Heart left ventricle (tissue), 16 donors: Measurements from ENCODE around the gene LNP1. TPM values are rescaled to one million over a fixed set of nuclear protein-coding genes. Genes with fewer than 3 reads are reported as not detected.

ENCODE experiments used
- ATAC-seq, 4 donors: fragments of 200-7000 bp; cut with Tn5 transposase; one replicate each; pipeline ENCODE4 v1.9.1; 2020 to 2022; ENCODE audit warnings: moderate library complexity in 4 of 4, mild to moderate bottlenecking in 3 of 4, moderate number of reproducible peaks in 1 of 4
- DNase-seq, 5 donors: peaks; one replicate each; pipeline ENCODE4 v3.0.0-alpha.2; 2020
- H3K27ac ChIP-seq, 12 donors: fragments of 200-600 bp; sonication (generic) in 4 of 12; one replicate each; pipeline versions ENCODE4 v1.5.0 to v1.8.0; 2016 to 2022; ENCODE audit warnings: mild to moderate bottlenecking in 2 of 12
- H3K27me3 ChIP-seq, 9 donors: fragments of 200-600 bp; sonication (generic) in 2 of 9; one replicate each; pipeline versions ENCODE4 v1.5.1 to v1.8.0; 2016 to 2022; ENCODE audit warnings: mild to moderate bottlenecking in 3 of 9
- H3K36me3 ChIP-seq, 9 donors: fragments of 200-600 bp; sonication (generic) in 2 of 9; one replicate each; pipeline versions ENCODE4 v1.5.0 to v1.8.0; 2018 to 2022; ENCODE audit warnings: mild to moderate bottlenecking in 2 of 9
- H3K4me1 ChIP-seq, 12 donors: fragments of 200-600 bp; sonication (generic) in 4 of 12; one replicate each; pipeline versions ENCODE4 v1.5.0 to v1.8.0; 2016 to 2022; ENCODE audit warnings: mild to moderate bottlenecking in 3 of 12
- H3K4me3 ChIP-seq, 12 donors: fragments of 200-600 bp; sonication (generic) in 4 of 12; one replicate each; pipeline versions ENCODE4 v1.5.0 to v1.8.0; 2017 to 2022; ENCODE audit warnings: mild to moderate bottlenecking in 9 of 12, moderate library complexity in 4 of 12
- H3K9me3 ChIP-seq, 12 donors: fragments of 200-600 bp; sonication (generic) in 4 of 12; one replicate each; pipeline versions ENCODE4 v1.5.0 to v1.8.0; 2016 to 2022; ENCODE audit warnings: mild to moderate bottlenecking in 1 of 12
- CTCF ChIP-seq, 12 donors: fragments of 200-600 bp; sonication (generic) in 4 of 12; IDR thresholded peaks; one replicate each; pipeline versions ENCODE4 v1.5.0 to v1.8.0; 2018 to 2022; ENCODE audit warnings: antibody characterized with exemption in 12 of 12, mild to moderate bottlenecking in 5 of 12
- POLR2A ChIP-seq, 2 donors: fragments of 450-650 bp; IDR thresholded peaks; one replicate each; pipeline ENCODE4 v1.6.1; 2017; ENCODE audit warnings: antibody characterized with exemption in 2 of 2, mild to moderate bottlenecking in 2 of 2, moderate library complexity in 2 of 2
- WGBS, 4 donors: extraction: QIAGEN DNeasy Blood & Tissue Kit in 2 of 4; methylation state at CpG; one replicate each; pipeline versions ENCODE4 v1.1.5 to v1.1.7; 2013 to 2018; 5-methylcytosine and 5-hydroxymethylcytosine counted together
- intact Hi-C, 10 donors: fragments of 100-400 bp; cut with DNase I; formaldehyde crosslinking; loops; one replicate each; pipeline versions ENCODE4 v1.11.1 to v1.14.2; 2022
- polyA plus RNA-seq, 2 donors: library from polyadenylated mRNA; stranded (reverse); fragments of 200-250 nt; gene quantifications; one replicate each; pipeline ENCODE4 v1.2.3, GENCODE V29; 2013
- total RNA-seq, 9 donors: library from RNA; depleted of rRNA in 2 of 9; stranded (reverse); fragments of >200 nt in 2 of 9; fragmentation: NEBNext Ultra II Directional in 3 of 9; extraction: Animal tissue kit (Norgen Biotek cat#: 25700) in 3 of 9; gene quantifications; one replicate each; pipeline versions ENCODE4 v1.1.0 to v1.2.4, GENCODE V29; 2016 to 2023
- donor health status: ischemic (EF 13 %, LVEDD 7.1; RV severe dilation, severe dysfunction).
- donor health status: healthy with polysubstance abuse.
- donor health status: DM: no; HTN: yes; CAD: no.
- donor health status: DM: no; HTN: no; CAD: no.
- donor health status: ischemic (EF 25% LVEDD 6.9; RV normal size, moderate dysfunction).
- donor health status: ischemic (EF 25% LVEDD 5.7; RV mildly dilated, moderate dysfunction).
- donor health status: healthy.
- donor health status: DM: yes; HTN: yes; CAD: no.
- donor health status: ischemic (EF 35%, LVEDD 5.7; RV mildly dilated, moderate dysfunction).
- donor health status: nonischemic (EF 11% LVEDD 7.7; RV severe dilation, severe dysfunction).
- donor health status: DM: yes; HTN: yes; CAD: no.
- donor health status: PGD.
- donor health status: ischemic (EF 29% LVEDD 5.4; RV normal size, mild dysfunction).
- donor health status: nonischemic (EF 23%, LVEDD 6.1; RV moderate dilation, normal function).

The LNP1 gene
- total and polyA plus RNA-seq, 11 donors, result 1.4 to 5.9 (median 3.5) TPM

- WGBS, 4 donors, result 55 to 70% (median 63%) methylated on average over 1 of the region's 1 CpG
- Histone ChIP-seq H3K4me3 (no peak overlapping the region), H3K36me3 (peaks cover 2 to 92% (median 78%) of the 10 kb centered on the region in 9 donors), H3K9me3 (peaks cover 0 to 12% (median 2%) of the 10 kb centered on the region in 12 donors), H3K4me1 (no peaks in the 10 kb centered on the region), H3K27ac (no peak overlapping the region), H3K27me3 (no peaks in the 10 kb centered on the region)
- DNase-seq (no peak), ATAC-seq (no peak)
- intact Hi-C loops, result no loop called here
- no peak for TF ChIP-seq CTCF (IDR thresholded peaks at IDR 0.05)
- TF ChIP-seq POLR2A (IDR thresholded peaks at IDR 0.05), result no peak
These were observed 39.4 kb upstream of the LNP1 start for GRCh38 chr3:100361897-100362296.

GRCh38 chr3:100364421-100364820 is 36.9 kb upstream of the LNP1 start:
- H3K4me1 ChIP-seq, result no peaks in the 10 kb centered on the region
- TF ChIP-seq CTCF (IDR thresholded peaks at IDR 0.05), result no peak
- no peak for TF ChIP-seq POLR2A (IDR thresholded peaks at IDR 0.05)
- H3K27me3 ChIP-seq, result no peaks in the 10 kb centered on the region
- H3K4me3 ChIP-seq, result no peak overlapping the region
- intact Hi-C loops, result no loop called here
- WGBS, 4 donors, result 93 to 97% (median 95%) methylated on average over 3 of the region's 3 CpGs
- H3K9me3 ChIP-seq, result peaks cover 0 to 12% (median 2%) of the 10 kb centered on the region in 12 donors
- DNase-seq (no peak), ATAC-seq (no peak)
- H3K27ac ChIP-seq, result no peak overlapping the region
- H3K36me3 ChIP-seq, result peaks cover 2 to 96% (median 84%) of the 10 kb centered on the region in 9 donors

- WGBS, 4 donors, result 69 to 79% (median 73%) methylated on average over 2 of the region's 2 CpGs
- intact Hi-C loops, result no loop called here
These were observed 34.9 kb upstream of the LNP1 start for GRCh38 chr3:100366424-100366823.

GRCh38 chr3:100368441-100368840 is 32.9 kb upstream of the LNP1 start:
- ATAC-seq, result no peak

More at GRCh38 chr3:100366424-100366823, 34.9 kb upstream of the LNP1 start:
- Histone ChIP-seq H3K9me3 (peaks cover 0 to 12% (median 2%) of the 10 kb centered on the region in 12 donors), H3K27me3 (no peaks in the 10 kb centered on the region), H3K36me3 (peaks cover 2 to 99% (median 92%) of the 10 kb centered on the region in 9 donors), H3K4me3 (no peak overlapping the region), H3K27ac (no peak overlapping the region), H3K4me1 (no peaks in the 10 kb centered on the region)
- ATAC-seq, result no peak
- TF ChIP-seq POLR2A (IDR thresholded peaks at IDR 0.05) (no peak), CTCF (IDR thresholded peaks at IDR 0.05) (no peak)
- no peak for DNase-seq

More at GRCh38 chr3:100368441-100368840, 32.9 kb upstream of the LNP1 start:
- Histone ChIP-seq H3K27me3 (no peaks in the 10 kb centered on the region), H3K27ac (no peak overlapping the region), H3K4me3 (no peak overlapping the region), H3K9me3 (no peaks in the 10 kb centered on the region), H3K36me3 (peaks cover 0 to 99% (median 92%) of the 10 kb centered on the region in 9 donors), H3K4me1 (no peaks in the 10 kb centered on the region)
- WGBS, 4 donors, result 59 to 76% (median 66%) methylated on average over 8 of the region's 8 CpGs
- intact Hi-C loops, result no loop called here
- no peak for DNase-seq
- no peak for TF ChIP-seq POLR2A (IDR thresholded peaks at IDR 0.05)
- TF ChIP-seq CTCF (IDR thresholded peaks at IDR 0.05), result no peak
